Adrenal gland (tissue), 5 donors: ENCODE results near the gene FAM124B.

ENCODE experiments used
- POLR2A ChIP-seq, 2 donors: fragments of 450-650 bp; IDR thresholded peaks; one replicate each; pipeline ENCODE4 v1.6.1; 2017; ENCODE audit warnings: antibody characterized with exemption in 2 of 2, mild to moderate bottlenecking in 2 of 2, moderate library complexity in 1 of 2
- TF ChIP-seq, protein P1 (sequence below), 6 experiments: fragments of 450-650 bp in 4 of 6; fragments of 200-600 bp in 2 of 6; sonication (generic) in 1 of 6; IDR thresholded peaks; 1 replicate in 5 of 6; 2 replicates in 1 of 6; pipeline versions ENCODE4 v1.5.1 to v1.8.0; 2016 to 2021; ENCODE audit warnings: antibody characterized with exemption in 6 of 6, mild to moderate bottlenecking in 2 of 6, moderate library complexity in 1 of 6
- donor health status: DM: no; HTN: no; CAD: no.

DNA sequence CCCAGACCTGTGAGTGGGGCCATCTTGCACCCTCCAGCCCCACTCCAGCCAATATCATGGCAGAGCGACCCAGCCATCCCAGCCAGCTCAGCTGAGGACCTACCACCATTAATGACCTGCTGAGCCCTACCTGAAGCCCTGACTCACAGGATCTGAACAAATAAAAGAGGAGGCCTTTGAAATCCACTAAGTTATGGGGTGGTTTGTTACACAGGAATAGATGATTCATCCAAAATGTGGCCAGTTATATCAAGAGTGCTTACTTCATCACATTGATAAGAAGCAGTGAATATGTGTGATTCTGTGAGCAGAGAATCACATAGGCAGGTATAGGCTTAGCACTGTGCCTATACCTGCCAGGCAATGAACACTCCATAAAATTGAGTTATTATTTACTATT is 34.7 kb upstream of the FAM124B start:
- TF ChIP-seq, protein P1, sequence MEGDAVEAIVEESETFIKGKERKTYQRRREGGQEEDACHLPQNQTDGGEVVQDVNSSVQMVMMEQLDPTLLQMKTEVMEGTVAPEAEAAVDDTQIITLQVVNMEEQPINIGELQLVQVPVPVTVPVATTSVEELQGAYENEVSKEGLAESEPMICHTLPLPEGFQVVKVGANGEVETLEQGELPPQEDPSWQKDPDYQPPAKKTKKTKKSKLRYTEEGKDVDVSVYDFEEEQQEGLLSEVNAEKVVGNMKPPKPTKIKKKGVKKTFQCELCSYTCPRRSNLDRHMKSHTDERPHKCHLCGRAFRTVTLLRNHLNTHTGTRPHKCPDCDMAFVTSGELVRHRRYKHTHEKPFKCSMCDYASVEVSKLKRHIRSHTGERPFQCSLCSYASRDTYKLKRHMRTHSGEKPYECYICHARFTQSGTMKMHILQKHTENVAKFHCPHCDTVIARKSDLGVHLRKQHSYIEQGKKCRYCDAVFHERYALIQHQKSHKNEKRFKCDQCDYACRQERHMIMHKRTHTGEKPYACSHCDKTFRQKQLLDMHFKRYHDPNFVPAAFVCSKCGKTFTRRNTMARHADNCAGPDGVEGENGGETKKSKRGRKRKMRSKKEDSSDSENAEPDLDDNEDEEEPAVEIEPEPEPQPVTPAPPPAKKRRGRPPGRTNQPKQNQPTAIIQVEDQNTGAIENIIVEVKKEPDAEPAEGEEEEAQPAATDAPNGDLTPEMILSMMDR (IDR thresholded peaks at IDR 0.05) = no peak
- TF ChIP-seq POLR2A (IDR thresholded peaks at IDR 0.05) = no peak
